ENCODE results near the gene COL8A1. TPM values are rescaled to one million over a fixed set of nuclear protein-coding genes. Genes with fewer than 3 reads are reported as not detected.

Gene COL8A1
- 45.4 and 72.6 TPM in 2 replicates for total RNA-seq

GRCh38 chr3:99638167-99638948, at the start of gene COL8A1:
Gene COL8A1, plus strand, starts transcription at chr3:99638594. Its CDS starts 152,089 bp downstream, at chr3:99790683.

GRCh38 chr3:99817437-99818240, 179.2 kb downstream of the COL8A1 start, which contains the start of gene CMSS1:
Gene CMSS1, plus strand, starts transcription at chr3:99817862.

Other genes starting within 250 kb of the COL8A1 start
- 6.3 and 17.3 TPM in 2 replicates for gene CMSS1, start 179.3 kb downstream of the COL8A1 start, total RNA-seq